Prostate gland (tissue), 2 donors: Measurements from ENCODE around the gene HDAC4.

Experiments used
- CTCF ChIP-seq, 4 experiments: fragments of 200-600 bp in 2 of 4; fragments of 450-650 bp in 2 of 4; sonication (generic) in 2 of 4; IDR thresholded peaks; 1 replicate in 3 of 4; 2 replicates in 1 of 4; pipeline ENCODE4 v1.5.1; 2016 to 2019; ENCODE audit warnings: antibody characterized with exemption in 4 of 4, mild to moderate bottlenecking in 2 of 4, moderate library complexity in 2 of 4
- POLR2A ChIP-seq: fragments of 450-650 bp; IDR thresholded peaks from one replicate; pipeline ENCODE4 v1.6.1; 2016; ENCODE audit warnings: antibody characterized with exemption, mild to moderate bottlenecking

GRCh38 chr2:239104800-239105199 lies 296.0 kb downstream of the HDAC4 start:
- TF ChIP-seq CTCF (IDR thresholded peaks at IDR 0.05), result no peak
- TF ChIP-seq POLR2A, result no peak
